Liver (tissue), 9 donors: Measurements from ENCODE around the gene XRCC5. TPM values are rescaled to one million over a fixed set of nuclear protein-coding genes. Genes with fewer than 3 reads are reported as not detected.
A peak's percentile ranks its signal among the peaks of the same experiment; 100 is the strongest.

Source experiments
- DNase-seq: peaks from one replicate; pipeline ENCODE4 v3.0.0-alpha.2; 2017; ENCODE audit warnings: low spot score
- H3K27ac ChIP-seq, 2 donors: one replicate each; pipeline ENCODE4 v1.7.0; 2013; ENCODE audit warnings: inconsistent platforms in 2 of 2, low read length in 2 of 2, control low read depth in 1 of 2, low read depth in 1 of 2, mild to moderate bottlenecking in 1 of 2
- H3K27me3 ChIP-seq, 4 donors: one replicate each; pipeline versions ENCODE4 v1.6.1 to v1.7.0; 2013; ENCODE audit warnings: low read length in 3 of 4, inconsistent platforms in 1 of 4, mild to moderate bottlenecking in 1 of 4, moderate library complexity in 1 of 4; ENCODE audit not compliant: control insufficient read depth in 4 of 4, insufficient read depth in 4 of 4
- H3K36me3 ChIP-seq, 4 donors: one replicate each; pipeline versions ENCODE4 v1.6.1 to v1.7.0; 2013; ENCODE audit warnings: low read length in 3 of 4, mild to moderate bottlenecking in 3 of 4, low read depth in 1 of 4, moderate library complexity in 1 of 4; ENCODE audit not compliant: control insufficient read depth in 4 of 4, insufficient read depth in 3 of 4
- H3K4me1 ChIP-seq, 4 donors: one replicate each; pipeline versions ENCODE4 v1.6.1 to v1.7.0; 2013; ENCODE audit warnings: low read length in 3 of 4, mild to moderate bottlenecking in 3 of 4, moderate library complexity in 1 of 4; ENCODE audit not compliant: control insufficient read depth in 4 of 4, insufficient read depth in 4 of 4
- H3K4me3 ChIP-seq, 3 donors: one replicate each; pipeline versions ENCODE4 v1.6.1 to v1.7.0; 2013; ENCODE audit warnings: low read length in 3 of 3, control low read depth in 1 of 3, low read depth in 1 of 3, mild to moderate bottlenecking in 1 of 3
- H3K9ac ChIP-seq, 2 donors: one replicate each; pipeline ENCODE4 v1.7.0; 2013; ENCODE audit warnings: low read length in 2 of 2, mild to moderate bottlenecking in 2 of 2, moderate library complexity in 2 of 2, control low read depth in 1 of 2, low read depth in 1 of 2
- H3K9me3 ChIP-seq, 4 donors: one replicate each; pipeline versions ENCODE4 v1.6.1 to v1.7.0; 2013; ENCODE audit warnings: low read length in 3 of 4; ENCODE audit not compliant: control insufficient read depth in 4 of 4
- ATF3 ChIP-seq: IDR thresholded peaks from 2 replicates; pipeline ENCODE4 v1.6.1; 2016; ENCODE audit warnings: antibody characterized with exemption
- CTCF ChIP-seq: fragments of 150-350 bp; IDR thresholded peaks from 2 replicates; pipeline ENCODE4 v1.5.1; 2017; ENCODE audit warnings: improper control_type of control experiment, low read depth, low read length; ENCODE audit not compliant: missing input control
- EGR1 ChIP-seq, 2 donors: IDR thresholded peaks; 2 replicates each; pipeline ENCODE4 v1.6.1; 2016 to 2018; ENCODE audit warnings: antibody characterized with exemption in 2 of 2, low read depth in 2 of 2
- FOXA1 ChIP-seq: IDR thresholded peaks from 2 replicates; pipeline ENCODE4 v1.6.1; 2016; ENCODE audit warnings: antibody characterized with exemption
- FOXA2 ChIP-seq: IDR thresholded peaks from 2 replicates; pipeline ENCODE4 v1.6.1; 2016; ENCODE audit warnings: antibody characterized with exemption
- GABPA ChIP-seq, 2 donors: IDR thresholded peaks in 1 of 2; conservative IDR thresholded peaks in 1 of 2; 2 replicates each; pipeline ENCODE4 v1.6.1; 2016; ENCODE audit warnings: antibody characterized with exemption in 2 of 2, mild to moderate bottlenecking in 1 of 2, moderate library complexity in 1 of 2
- HNF4A ChIP-seq, 2 donors: conservative IDR thresholded peaks; 2 replicates each; pipeline ENCODE4 v1.6.1; 2016; ENCODE audit warnings: antibody characterized with exemption in 2 of 2, mild to moderate bottlenecking in 2 of 2
- HNF4G ChIP-seq: IDR thresholded peaks from 2 replicates; pipeline ENCODE4 v1.6.1; 2016; ENCODE audit warnings: antibody characterized with exemption
- JUND ChIP-seq, 2 donors: IDR thresholded peaks; 2 replicates each; pipeline ENCODE4 v1.6.1; 2016; ENCODE audit warnings: antibody characterized with exemption in 2 of 2
- MAX ChIP-seq: IDR thresholded peaks from 2 replicates; pipeline ENCODE4 v1.6.1; 2016; ENCODE audit warnings: antibody characterized with exemption
- NR2F2 ChIP-seq: IDR thresholded peaks from 2 replicates; pipeline ENCODE4 v1.6.1; 2016; ENCODE audit warnings: antibody characterized with exemption
- REST ChIP-seq: IDR thresholded peaks from 2 replicates; pipeline ENCODE4 v1.6.1; 2016; ENCODE audit warnings: antibody characterized with exemption, mild to moderate bottlenecking
- RXRA ChIP-seq, 2 donors: IDR thresholded peaks; 2 replicates each; pipeline ENCODE4 v1.6.1; 2017 to 2018; ENCODE audit warnings: antibody characterized with exemption in 2 of 2, mild to moderate bottlenecking in 1 of 2
- SP1 ChIP-seq: IDR thresholded peaks from 2 replicates; pipeline ENCODE4 v1.6.1; 2018; ENCODE audit warnings: antibody characterized with exemption, mild to moderate bottlenecking
- TAF1 ChIP-seq: conservative IDR thresholded peaks from 2 replicates; pipeline ENCODE4 v1.6.1; 2016; ENCODE audit warnings: antibody characterized with exemption, mild to moderate bottlenecking
- YY1 ChIP-seq: IDR thresholded peaks from 2 replicates; pipeline ENCODE4 v1.6.1; 2016; ENCODE audit warnings: antibody characterized with exemption, mild to moderate bottlenecking
- ZBTB33 ChIP-seq: IDR thresholded peaks from 2 replicates; pipeline ENCODE4 v1.6.1; 2016; ENCODE audit warnings: antibody characterized with exemption
- WGBS: extraction: QIAGEN DNeasy Blood & Tissue Kit; methylation state at CpG from one replicate; pipeline ENCODE4 v1.1.7; 2013; 5-methylcytosine and 5-hydroxymethylcytosine counted together
- polyA plus RNA-seq, 2 donors: library from polyadenylated mRNA; stranded (reverse) in 1 of 2; unstranded in 1 of 2; fragments of 200-250 nt in 1 of 2; fragments of >200 nt in 1 of 2; fragmentation: Nextera tagmentation in 1 of 2; extraction: Ambion mirVana in 1 of 2; gene quantifications; one replicate each; pipeline versions ENCODE4 v1.2.1 to v1.2.3, GENCODE V29; 2013 to 2015
- total RNA-seq, 2 donors: library from RNA; depleted of rRNA; stranded (reverse); fragments of >200 nt; gene quantifications; one replicate each; pipeline ENCODE4 v1.2.3, GENCODE V29; 2014
- donor health status: healthy.
- donor health status: healthy.
- donor health status: healthy.
- donor health status: healthy.
- donor health status: healthy.

The XRCC5 gene
- total and polyA plus RNA-seq, 4 donors: 63.7 to 140 (median 84.5) TPM

GRCh38 chr2:216114382-216114713 lies 5.2 kb downstream of the XRCC5 start:
- DNase-seq: no peak
- no peaks in the 10 kb centered on the region for H3K9me3 ChIP-seq
- H3K9ac ChIP-seq: no peak overlapping the region
- H3K4me1 ChIP-seq: peaks cover 7 to 50% (median 35%) of the 10 kb centered on the region in 4 donors
- no peak overlapping the region for H3K27ac ChIP-seq
- no peak overlapping the region for H3K4me3 ChIP-seq
- WGBS: 43% methylated on average over 4 of the region's 4 CpGs
- TF ChIP-seq GABPA (IDR thresholded peaks at IDR 0.05 in 1 of 2, conservative IDR thresholded peaks at IDR 0.05 in 1 of 2) (no peak), FOXA1 (no peak), HNF4A (conservative IDR thresholded peaks at IDR 0.05) (no peak), HNF4G (no peak), TAF1 (no peak), REST (no peak), CTCF (no peak), FOXA2 (no peak), MAX (no peak), JUND (IDR thresholded peaks at IDR 0.05) (no peak), NR2F2 (no peak)
- no peaks in the 10 kb centered on the region for H3K27me3 ChIP-seq
- peaks cover 0 to 31% (median 14%) of the 10 kb centered on the region in 4 donors for H3K36me3 ChIP-seq

GRCh38 chr2:216114714-216115531 lies 5.8 kb downstream of the XRCC5 start:
- H3K27me3 ChIP-seq: no peaks in the 10 kb centered on the region
- peak overlapping the region; percentile 53 to 90 (median 62) for H3K4me3 ChIP-seq
- peak; percentile 98 for DNase-seq
- peaks cover 0 to 36% (median 19%) of the 10 kb centered on the region in 4 donors for H3K36me3 ChIP-seq
- H3K9me3 ChIP-seq: no peaks in the 10 kb centered on the region
- 4% methylated on average over 29 of the region's 29 CpGs for WGBS
- peaks cover 7 to 47% (median 34%) of the 10 kb centered on the region in 4 donors for H3K4me1 ChIP-seq
- peak overlapping the region; percentile 70 to 77 for H3K27ac ChIP-seq
- peak overlapping the region; percentile 35 to 91 for H3K9ac ChIP-seq
- TF ChIP-seq ZBTB33: peak; percentile 86
- no peak for TF ChIP-seq ATF3
- peak; percentile 19 for TF ChIP-seq TAF1
- TF ChIP-seq GABPA (IDR thresholded peaks at IDR 0.05 in 1 of 2, conservative IDR thresholded peaks at IDR 0.05 in 1 of 2): peak in 1 of 2 donors; percentile 66
- TF ChIP-seq YY1: peak; percentile 99
- TF ChIP-seq HNF4A (conservative IDR thresholded peaks at IDR 0.05): peak; percentile 26 to 51
- TF ChIP-seq SP1: peak; percentile 14
- peak; percentile 89 for TF ChIP-seq CTCF
- TF ChIP-seq FOXA2: no peak
- peak in 1 of 2 donors; percentile 63 for TF ChIP-seq EGR1 (IDR thresholded peaks at IDR 0.05; ENCODE audit: low read depth in 2 of 2)
- TF ChIP-seq HNF4G: no peak
- TF ChIP-seq FOXA1: no peak
- TF ChIP-seq RXRA (IDR thresholded peaks at IDR 0.05): peak in 1 of 2 donors; percentile 49
